ENCODE results near the gene C20orf202. TPM values are rescaled to one million over a fixed set of nuclear protein-coding genes. Genes with fewer than 3 reads are reported as not detected.

Gene C20orf202
- polyA plus RNA-seq, 2 of the 4 experiments (the other 2 are of a cell fraction): 0.12 TPM; not detected in 1

DNA sequence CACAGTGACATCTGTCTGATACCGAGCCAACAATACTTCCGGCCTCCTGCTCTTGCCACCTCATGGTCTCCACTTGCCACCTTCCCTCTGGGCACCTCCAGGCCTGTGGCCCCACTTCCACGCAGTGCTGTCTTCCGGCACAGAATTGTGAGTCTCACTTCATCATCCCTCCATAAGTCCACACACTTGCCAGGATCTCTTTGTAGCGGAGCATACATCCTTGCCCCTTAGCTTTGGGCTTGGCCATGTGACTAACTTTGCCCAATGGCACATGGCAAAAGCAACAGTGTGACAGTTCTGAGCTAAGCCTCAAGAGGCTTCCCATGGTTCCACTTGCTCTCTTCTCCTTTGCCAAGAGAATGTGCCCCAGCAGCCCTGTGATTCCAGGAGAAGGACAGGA, 4.5 kb upstream of the C20orf202 start (continued):
- TF ChIP-seq, protein P1, sequence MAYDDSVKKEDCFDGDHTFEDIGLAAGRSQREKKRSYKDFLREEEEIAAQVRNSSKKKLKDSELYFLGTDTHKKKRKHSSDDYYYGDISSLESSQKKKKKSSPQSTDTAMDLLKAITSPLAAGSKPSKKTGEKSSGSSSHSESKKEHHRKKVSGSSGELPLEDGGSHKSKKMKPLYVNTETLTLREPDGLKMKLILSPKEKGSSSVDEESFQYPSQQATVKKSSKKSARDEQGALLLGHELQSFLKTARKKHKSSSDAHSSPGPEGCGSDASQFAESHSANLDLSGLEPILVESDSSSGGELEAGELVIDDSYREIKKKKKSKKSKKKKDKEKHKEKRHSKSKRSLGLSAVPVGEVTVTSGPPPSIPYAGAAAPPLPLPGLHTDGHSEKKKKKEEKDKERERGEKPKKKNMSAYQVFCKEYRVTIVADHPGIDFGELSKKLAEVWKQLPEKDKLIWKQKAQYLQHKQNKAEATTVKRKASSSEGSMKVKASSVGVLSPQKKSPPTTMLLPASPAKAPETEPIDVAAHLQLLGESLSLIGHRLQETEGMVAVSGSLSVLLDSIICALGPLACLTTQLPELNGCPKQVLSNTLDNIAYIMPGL (CRISPR knock-in tag; IDR thresholded peaks at IDR 0.05; ENCODE audit: borderline replicate concordance): no peak
- no peak for TF ChIP-seq JUNB (IDR thresholded peaks at IDR 0.05)
- no peak for TF ChIP-seq POLR2A (IDR thresholded peaks at IDR 0.05; ENCODE audit: low read length)
- TF ChIP-seq NFE2L2 (conservative IDR thresholded peaks at IDR 0.05; ENCODE audit: low read length): no peak
- TF ChIP-seq ESRRA (IDR thresholded peaks at IDR 0.05; ENCODE audit: borderline replicate concordance, low read length): no peak

DNA sequence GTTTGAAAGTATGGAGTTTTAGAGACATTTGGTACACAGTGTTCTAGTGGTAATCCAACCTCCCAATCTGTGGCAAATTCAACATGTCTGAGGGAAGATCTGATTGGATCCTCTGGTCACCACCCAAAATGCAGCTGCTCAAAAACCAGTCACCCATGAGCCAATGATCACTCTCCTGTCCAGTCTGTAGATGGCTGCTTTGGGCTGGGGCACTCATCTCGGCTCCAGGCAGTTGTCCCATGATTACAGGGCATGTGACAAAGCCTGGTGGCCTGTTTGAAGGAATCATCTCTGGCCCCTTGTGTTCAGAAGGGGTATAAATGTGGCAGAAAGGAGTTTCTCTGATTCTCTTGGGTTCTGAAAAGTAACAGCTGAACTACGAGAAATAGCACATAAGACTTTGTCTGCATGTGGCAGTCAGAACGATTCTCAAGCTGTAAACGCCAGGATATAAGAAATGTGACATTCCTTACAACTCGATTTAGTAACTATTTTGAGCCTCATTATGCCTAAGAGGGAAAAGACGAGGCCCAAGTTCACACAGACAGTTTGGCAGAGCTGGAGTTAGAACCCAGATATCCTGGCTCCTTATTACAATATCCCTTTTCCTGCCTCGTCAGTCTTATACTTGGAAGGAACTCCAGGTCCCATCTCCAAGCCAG, 3.9 kb upstream of the C20orf202 start:
- WGBS (ENCODE audit: missing lambda C conversion rate): 29% methylated on average over 7 of the region's 7 CpGs
- ChIA-PET POLR2A (no interaction called here), CTCF (interaction anchor here (0.6 to 3.2 kb wide), 4 partner anchors 9 to 381 kb away, joined by 3 to 9 read pairs (median 5); no protein-coding TSS in a partner anchor)
- Histone ChIP-seq H3K27ac (no peak overlapping the region), H3K4me1 (no peaks in the 10 kb centered on the region), H3K4me2 (no peak overlapping the region), H3K4me3 (no peak overlapping the region), H3K9me3 (peaks cover 5% of the 10 kb centered on the region; the same call in 2 of the 3 replicates)
- no peak for FAIRE-seq
- peak in 1 of 2 experiments; percentile 48; a peak in 2 of 6 replicates for ATAC-seq
- DNase-seq (ENCODE audit: low read depth in 1 of 2, low spot score in 1 of 2): no peak
- TF ChIP-seq NPAS2 (CRISPR knock-in tag; IDR thresholded peaks at IDR 0.05; ENCODE audit: borderline replicate concordance): no peak
- TF ChIP-seq, protein P2, sequence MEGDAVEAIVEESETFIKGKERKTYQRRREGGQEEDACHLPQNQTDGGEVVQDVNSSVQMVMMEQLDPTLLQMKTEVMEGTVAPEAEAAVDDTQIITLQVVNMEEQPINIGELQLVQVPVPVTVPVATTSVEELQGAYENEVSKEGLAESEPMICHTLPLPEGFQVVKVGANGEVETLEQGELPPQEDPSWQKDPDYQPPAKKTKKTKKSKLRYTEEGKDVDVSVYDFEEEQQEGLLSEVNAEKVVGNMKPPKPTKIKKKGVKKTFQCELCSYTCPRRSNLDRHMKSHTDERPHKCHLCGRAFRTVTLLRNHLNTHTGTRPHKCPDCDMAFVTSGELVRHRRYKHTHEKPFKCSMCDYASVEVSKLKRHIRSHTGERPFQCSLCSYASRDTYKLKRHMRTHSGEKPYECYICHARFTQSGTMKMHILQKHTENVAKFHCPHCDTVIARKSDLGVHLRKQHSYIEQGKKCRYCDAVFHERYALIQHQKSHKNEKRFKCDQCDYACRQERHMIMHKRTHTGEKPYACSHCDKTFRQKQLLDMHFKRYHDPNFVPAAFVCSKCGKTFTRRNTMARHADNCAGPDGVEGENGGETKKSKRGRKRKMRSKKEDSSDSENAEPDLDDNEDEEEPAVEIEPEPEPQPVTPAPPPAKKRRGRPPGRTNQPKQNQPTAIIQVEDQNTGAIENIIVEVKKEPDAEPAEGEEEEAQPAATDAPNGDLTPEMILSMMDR (IDR thresholded peaks at IDR 0.05): no peak
- TF ChIP-seq JUNB (IDR thresholded peaks at IDR 0.05): no peak
- no peak for TF ChIP-seq MAFK (IDR thresholded peaks at IDR 0.05; ENCODE audit: partially characterized antibody)
- TF ChIP-seq CBX8 (IDR thresholded peaks at IDR 0.05): no peak
- TF ChIP-seq, protein P3, sequence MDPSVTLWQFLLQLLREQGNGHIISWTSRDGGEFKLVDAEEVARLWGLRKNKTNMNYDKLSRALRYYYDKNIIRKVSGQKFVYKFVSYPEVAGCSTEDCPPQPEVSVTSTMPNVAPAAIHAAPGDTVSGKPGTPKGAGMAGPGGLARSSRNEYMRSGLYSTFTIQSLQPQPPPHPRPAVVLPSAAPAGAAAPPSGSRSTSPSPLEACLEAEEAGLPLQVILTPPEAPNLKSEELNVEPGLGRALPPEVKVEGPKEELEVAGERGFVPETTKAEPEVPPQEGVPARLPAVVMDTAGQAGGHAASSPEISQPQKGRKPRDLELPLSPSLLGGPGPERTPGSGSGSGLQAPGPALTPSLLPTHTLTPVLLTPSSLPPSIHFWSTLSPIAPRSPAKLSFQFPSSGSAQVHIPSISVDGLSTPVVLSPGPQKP (IDR thresholded peaks at IDR 0.05; ENCODE audit: low read depth, low read length): no peak
- no peak for TF ChIP-seq NR3C1 (IDR thresholded peaks at IDR 0.05)
- TF ChIP-seq ZFP36 (IDR thresholded peaks at IDR 0.05; ENCODE audit: borderline replicate concordance, partially characterized antibody): no peak
- no peak for TF ChIP-seq FOSL2 (IDR thresholded peaks at IDR 0.05)
- no peak for TF ChIP-seq FOSL2 (CRISPR knock-in tag; IDR thresholded peaks at IDR 0.05)
- TF ChIP-seq RAD21 (conservative IDR thresholded peaks at IDR 0.05 in 1 of 2, IDR thresholded peaks at IDR 0.05 in 1 of 2): no peak
- no peak for TF ChIP-seq ZSCAN20 (CRISPR knock-in tag; IDR thresholded peaks at IDR 0.05)
- no peak for TF ChIP-seq ESRRA (IDR thresholded peaks at IDR 0.05; ENCODE audit: borderline replicate concordance, low read length)
- TF ChIP-seq BHLHE40 (IDR thresholded peaks at IDR 0.05; ENCODE audit: low read depth, low read length): no peak
- TF ChIP-seq RNF2 (IDR thresholded peaks at IDR 0.05; ENCODE audit: borderline replicate concordance, low read depth): no peak
- TF ChIP-seq, protein P4, sequence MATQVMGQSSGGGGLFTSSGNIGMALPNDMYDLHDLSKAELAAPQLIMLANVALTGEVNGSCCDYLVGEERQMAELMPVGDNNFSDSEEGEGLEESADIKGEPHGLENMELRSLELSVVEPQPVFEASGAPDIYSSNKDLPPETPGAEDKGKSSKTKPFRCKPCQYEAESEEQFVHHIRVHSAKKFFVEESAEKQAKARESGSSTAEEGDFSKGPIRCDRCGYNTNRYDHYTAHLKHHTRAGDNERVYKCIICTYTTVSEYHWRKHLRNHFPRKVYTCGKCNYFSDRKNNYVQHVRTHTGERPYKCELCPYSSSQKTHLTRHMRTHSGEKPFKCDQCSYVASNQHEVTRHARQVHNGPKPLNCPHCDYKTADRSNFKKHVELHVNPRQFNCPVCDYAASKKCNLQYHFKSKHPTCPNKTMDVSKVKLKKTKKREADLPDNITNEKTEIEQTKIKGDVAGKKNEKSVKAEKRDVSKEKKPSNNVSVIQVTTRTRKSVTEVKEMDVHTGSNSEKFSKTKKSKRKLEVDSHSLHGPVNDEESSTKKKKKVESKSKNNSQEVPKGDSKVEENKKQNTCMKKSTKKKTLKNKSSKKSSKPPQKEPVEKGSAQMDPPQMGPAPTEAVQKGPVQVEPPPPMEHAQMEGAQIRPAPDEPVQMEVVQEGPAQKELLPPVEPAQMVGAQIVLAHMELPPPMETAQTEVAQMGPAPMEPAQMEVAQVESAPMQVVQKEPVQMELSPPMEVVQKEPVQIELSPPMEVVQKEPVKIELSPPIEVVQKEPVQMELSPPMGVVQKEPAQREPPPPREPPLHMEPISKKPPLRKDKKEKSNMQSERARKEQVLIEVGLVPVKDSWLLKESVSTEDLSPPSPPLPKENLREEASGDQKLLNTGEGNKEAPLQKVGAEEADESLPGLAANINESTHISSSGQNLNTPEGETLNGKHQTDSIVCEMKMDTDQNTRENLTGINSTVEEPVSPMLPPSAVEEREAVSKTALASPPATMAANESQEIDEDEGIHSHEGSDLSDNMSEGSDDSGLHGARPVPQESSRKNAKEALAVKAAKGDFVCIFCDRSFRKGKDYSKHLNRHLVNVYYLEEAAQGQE (IDR thresholded peaks at IDR 0.05): no peak
- TF ChIP-seq HOXA7 (CRISPR knock-in tag; IDR thresholded peaks at IDR 0.05): no peak
- TF ChIP-seq NFE2L2 (conservative IDR thresholded peaks at IDR 0.05; ENCODE audit: low read length): no peak
- no peak for TF ChIP-seq CHD2 (IDR thresholded peaks at IDR 0.05; ENCODE audit: low read length, partially characterized antibody)
- no peak for TF ChIP-seq HDAC2 (IDR thresholded peaks at IDR 0.05)

Measured in A549 (cell line).